H1 (cell line): ENCODE data around the gene TNNT3. TPM values are rescaled to one million over a fixed set of nuclear protein-coding genes. Genes with fewer than 3 reads are reported as not detected.

Source experiments
- CTCF ChIA-PET: fragments of 300-600 bp; sonication (Branson Sonifier 250); formaldehyde crosslinking; loops from one replicate; lab custom pipeline; 2021; ENCODE audit not compliant: partially characterized antibody; lab: Charles Lee
- POLR2A ChIA-PET: fragments of 300-600 bp; sonication (Branson Sonifier 250); formaldehyde crosslinking; loops from one replicate; lab custom pipeline; 2021; ENCODE audit warnings: inconsistent platforms; ENCODE audit not compliant: partially characterized antibody; lab: Charles Lee
- DNase-seq, 2 experiments: peaks; one replicate each; pipeline versions ENCODE4 v3.0.0 to v3.0.0-alpha.2; 2010 to 2022; ENCODE audit warnings: low spot score in 2 of 2, low read depth in 1 of 2, mixed read lengths in 1 of 2
- FAIRE-seq: peaks from 2 replicates; lab custom pipeline; 2011; peaks lifted over from hg19 to GRCh38; lab: Jason Lieb, UNC
- H2AFZ ChIP-seq: 2 replicates; pipeline ENCODE4 v1.8.1; 2012; ENCODE audit warnings: low read length, inconsistent platforms
- H2AK5ac ChIP-seq: 2 replicates; pipeline ENCODE4 v1.6.1; 2013; ENCODE audit warnings: low read depth, low read length
- H2BK120ac ChIP-seq: replicated peaks from 2 replicates; pipeline ENCODE3; 2013; ENCODE audit warnings: low read depth, low read length, inconsistent platforms
- H2BK12ac ChIP-seq: 2 replicates; pipeline ENCODE4 v1.6.1; 2013; ENCODE audit warnings: low read depth, low read length
- H2BK15ac ChIP-seq: 2 replicates; pipeline ENCODE4 v1.6.1; 2013; ENCODE audit warnings: low read length
- H2BK20ac ChIP-seq: 2 replicates; pipeline ENCODE4 v1.6.1; 2013; ENCODE audit warnings: low read length
- H2BK5ac ChIP-seq: 2 replicates; pipeline ENCODE4 v1.6.1; 2013; ENCODE audit warnings: low read depth, low read length
- H3K14ac ChIP-seq: 2 replicates; pipeline ENCODE4 v1.6.1; 2013; ENCODE audit warnings: inconsistent platforms; ENCODE audit not compliant: insufficient read length
- H3K18ac ChIP-seq: 2 replicates; pipeline ENCODE4 v1.6.1; 2013; ENCODE audit warnings: low read length; ENCODE audit errors: extremely low read depth
- H3K23ac ChIP-seq: 2 replicates; pipeline ENCODE4 v1.6.1; 2013; ENCODE audit warnings: inconsistent platforms; ENCODE audit not compliant: insufficient read length
- H3K23me2 ChIP-seq: 2 replicates; pipeline ENCODE4 v1.6.1; 2013; ENCODE audit warnings: low read depth, low read length
- H3K27ac ChIP-seq: 2 replicates; pipeline ENCODE4 v1.6.1; 2011; ENCODE audit warnings: low read depth, low read length, inconsistent platforms
- H3K27me3 ChIP-seq, 4 experiments: replicated peaks in 1 of 4; 1 replicate in 1 of 4; 2 replicates in 3 of 4; pipeline versions ENCODE4 v1.6.1 to v1.8.1; 2011 to 2013; ENCODE audit warnings: low read length in 3 of 4, mild to moderate bottlenecking in 3 of 4, inconsistent platforms in 2 of 4, mixed read lengths in 2 of 4, moderate library complexity in 1 of 4; ENCODE audit not compliant: control insufficient read depth in 3 of 4, insufficient read depth in 3 of 4; ENCODE audit errors: extremely low read depth in 1 of 4
- H3K36me3 ChIP-seq, 4 experiments: 2 replicates each; pipeline versions ENCODE4 v1.6.1 to v1.8.1; 2011 to 2013; ENCODE audit warnings: mild to moderate bottlenecking in 4 of 4, low read length in 3 of 4, moderate library complexity in 2 of 4, control low read depth in 1 of 4, inconsistent platforms in 1 of 4; ENCODE audit not compliant: insufficient read depth in 4 of 4, control insufficient read depth in 2 of 4
- H3K4ac ChIP-seq: replicated peaks from 2 replicates; pipeline ENCODE3; 2013; ENCODE audit warnings: low read length, low read depth, mixed read lengths, inconsistent platforms; ENCODE audit not compliant: insufficient read length
- H3K4me1 ChIP-seq, 4 experiments: replicated peaks in 1 of 4; 1 replicate in 1 of 4; 2 replicates in 3 of 4; pipeline versions ENCODE4 v1.6.1 to v1.8.1; 2011 to 2013; ENCODE audit warnings: low read length in 3 of 4, inconsistent platforms in 2 of 4, mixed read lengths in 1 of 4; ENCODE audit not compliant: insufficient read depth in 4 of 4, control insufficient read depth in 3 of 4
- H3K4me2 ChIP-seq, 2 experiments: 2 replicates each; pipeline versions ENCODE4 v1.6.1 to v1.8.1; 2011 to 2013; ENCODE audit warnings: low read depth in 2 of 2, low read length in 2 of 2, control low read depth in 1 of 2, inconsistent platforms in 1 of 2, mild to moderate bottlenecking in 1 of 2; ENCODE audit not compliant: insufficient read depth in 1 of 2
- H3K4me3 ChIP-seq, 4 experiments: fragments of 200-600, 300-600 bp in 1 of 4; sonication (generic), shearing (Covaris generic), sonication (Bioruptor Twin) in 1 of 4; 2 replicates each; pipeline versions ENCODE4 v1.5.1 to v1.8.1; 2011 to 2016; ENCODE audit warnings: low read length in 4 of 4, low read depth in 3 of 4, control low read depth in 2 of 4, inconsistent platforms in 2 of 4, mild to moderate bottlenecking in 2 of 4, mixed read lengths in 1 of 4, moderate library complexity in 1 of 4; ENCODE audit not compliant: insufficient read depth in 2 of 4; ENCODE audit errors: extremely low read depth in 1 of 4
- H3K56ac ChIP-seq: replicated peaks from 2 replicates; pipeline ENCODE3; 2013; ENCODE audit warnings: low read depth, mild to moderate bottlenecking, mixed read lengths, low read length, inconsistent platforms; ENCODE audit not compliant: insufficient read length
- H3K79me1 ChIP-seq: 2 replicates; pipeline ENCODE4 v1.6.1; 2013; ENCODE audit warnings: low read depth, low read length, control low read depth
- H3K79me2 ChIP-seq, 2 experiments: 2 replicates each; pipeline versions ENCODE4 v1.6.1 to v1.8.1; 2012 to 2013; ENCODE audit warnings: low read length in 2 of 2, mild to moderate bottlenecking in 2 of 2, inconsistent platforms in 1 of 2; ENCODE audit not compliant: insufficient read depth in 2 of 2, control insufficient read depth in 1 of 2
- H3K9ac ChIP-seq, 4 experiments: replicated peaks in 1 of 4; 1 replicate in 1 of 4; 2 replicates in 3 of 4; pipeline versions ENCODE4 v1.6.1 to v1.8.1; 2011 to 2013; ENCODE audit warnings: low read depth in 3 of 4, low read length in 3 of 4, control low read depth in 2 of 4, mild to moderate bottlenecking in 2 of 4, moderate library complexity in 2 of 4, inconsistent platforms in 1 of 4; ENCODE audit errors: extremely low read depth in 1 of 4
- H3K9me3 ChIP-seq, 2 experiments: 2 replicates each; pipeline versions ENCODE4 v1.6.1 to v1.8.1; 2012 to 2013; ENCODE audit warnings: mild to moderate bottlenecking in 2 of 2, moderate library complexity in 2 of 2, control low read depth in 1 of 2, inconsistent platforms in 1 of 2, low read depth in 1 of 2, low read length in 1 of 2, mixed read lengths in 1 of 2; ENCODE audit not compliant: insufficient read depth in 2 of 2
- H4K20me1 ChIP-seq, 2 experiments: replicated peaks in 1 of 2; 2 replicates each; pipeline versions ENCODE3 to v1.8.1; 2011 to 2013; ENCODE audit warnings: inconsistent platforms in 2 of 2, low read length in 2 of 2, mild to moderate bottlenecking in 1 of 2; ENCODE audit not compliant: insufficient read depth in 2 of 2, control insufficient read depth in 1 of 2
- H4K5ac ChIP-seq: 2 replicates; pipeline ENCODE4 v1.6.1; 2013; ENCODE audit warnings: low read length, low read depth, mixed read lengths, inconsistent platforms; ENCODE audit not compliant: insufficient read length
- H4K8ac ChIP-seq: 2 replicates; pipeline ENCODE4 v1.8.0; 2013; ENCODE audit warnings: mild to moderate bottlenecking, moderate library complexity, low read length, inconsistent platforms; ENCODE audit not compliant: insufficient read depth; ENCODE audit errors: extremely low read depth
- H4K91ac ChIP-seq: replicated peaks from 2 replicates; pipeline ENCODE3; 2013; ENCODE audit warnings: low read length, mixed read lengths, inconsistent platforms; ENCODE audit not compliant: insufficient read length
- CHD1 ChIP-seq: IDR thresholded peaks from 2 replicates; pipeline ENCODE4 v1.6.1; 2012; ENCODE audit warnings: low read depth, low read length, improper control_type of control experiment
- POLR2A ChIP-seq, 2 experiments: IDR thresholded peaks; 1 replicate in 1 of 2; 2 replicates in 1 of 2; pipeline ENCODE4 v1.6.1; 2011; ENCODE audit warnings: low read depth in 2 of 2, low read length in 2 of 2, mild to moderate bottlenecking in 2 of 2; ENCODE audit errors: control extremely low read depth in 1 of 2
- SP1 ChIP-seq: IDR thresholded peaks from 2 replicates; pipeline ENCODE4 v1.6.1; 2011; ENCODE audit warnings: low read depth, low read length
- WGBS, 2 experiments: shearing (Covaris generic) in 1 of 2; methylation state at CpG; one replicate each; pipeline versions ENCODE4 v1.1.6 to v1.1.7; 2013 to 2015; ENCODE audit warnings: low lambda C conversion rate in 2 of 2, mixed read lengths in 2 of 2, inconsistent platforms in 1 of 2, low coverage in 1 of 2, missing lambda C conversion rate in 1 of 2; ENCODE audit not compliant: insufficient replicate concordance in 2 of 2, insufficient coverage in 1 of 2, insufficient read length in 1 of 2; ENCODE audit errors: extremely low coverage in 1 of 2, missing lambda C conversion rate in 1 of 2; 5-methylcytosine and 5-hydroxymethylcytosine counted together
- polyA plus RNA-seq, 7 experiments: library from polyadenylated mRNA; depleted of rRNA in 3 of 7; stranded (reverse) in 5 of 7; unstranded in 2 of 7; fragments of >200 nt in 5 of 7; fragments of 200-250 nt in 2 of 7; gene quantifications; 1 replicate in 5 of 7; 2 replicates in 1 of 7; 4 replicates in 1 of 7; pipeline versions ENCODE4 v1.2.1 to v1.2.3, GENCODE V29; 2011 to 2013; ENCODE audit warnings: missing spikeins in 2 of 7, mixed read lengths in 2 of 7
- total RNA-seq: library from RNA; stranded (reverse); fragmentation: NEBNext Ultra II Directional; extraction: Animal tissue kit (Norgen Biotek cat#: 25700); gene quantifications from 2 replicates; pipeline ENCODE4 v1.2.1, GENCODE V29; 2021

The TNNT3 gene
- total and polyA plus RNA-seq, 2 of the 8 experiments (the other 6 are each of a cell fraction or from before 2014, with no cell fraction given) = not detected

DNA sequence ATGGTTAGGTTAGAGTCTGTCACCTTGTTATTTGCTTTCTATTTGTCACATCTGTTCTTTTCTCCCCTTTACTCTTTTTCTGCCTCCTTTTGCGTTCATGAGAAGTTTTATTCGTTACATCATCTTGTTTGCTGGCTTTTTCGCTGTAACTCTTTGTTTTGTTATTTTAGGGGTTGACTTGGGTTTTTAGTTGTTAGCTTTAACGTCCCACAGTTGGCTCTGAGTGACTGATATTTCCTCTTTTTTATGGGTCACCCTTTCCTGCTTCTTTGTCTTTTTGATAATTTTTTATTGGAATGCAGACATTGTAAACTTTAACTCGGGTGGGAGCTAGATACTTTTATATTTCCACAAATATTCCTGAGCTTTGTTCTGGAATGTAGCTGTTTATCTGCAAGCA lies 13.3 kb upstream of the TNNT3 start:
- H2BK120ac ChIP-seq = no peak overlapping the region
- no peak overlapping the region for H3K56ac ChIP-seq
- H2AK5ac ChIP-seq = no peak overlapping the region
- H4K91ac ChIP-seq = no peak overlapping the region
- 0 out of 2 replicates have a peak overlapping the region, but pooled peaks have one; percentile 81 for H2BK15ac ChIP-seq
- H3K23ac ChIP-seq = no peak overlapping the region
- no peaks in the 10 kb centered on the region for H3K79me2 ChIP-seq
- WGBS, 2 experiments = 78% methylated on average over 5 of the region's 5 CpGs; no CpG with 5 or more reads in 1 of the 2 experiments
- no peaks in the 10 kb centered on the region for H3K9me3 ChIP-seq
- H4K8ac ChIP-seq = no peak overlapping the region
- H3K79me1 ChIP-seq = no peaks in the 10 kb centered on the region
- no peak overlapping the region for H3K4ac ChIP-seq
- FAIRE-seq (no peak), DNase-seq (no peak)
- H3K27me3 ChIP-seq = peaks cover 0 to 3% (median 2%) of the 10 kb centered on the region in 4 experiments; a peak in 1 of 7 replicates
- no peak overlapping the region for H3K14ac ChIP-seq
- no peaks in the 10 kb centered on the region for H3K23me2 ChIP-seq
- no peak overlapping the region; the same call in 1 of the 2 replicates for H3K18ac ChIP-seq
- ChIA-PET CTCF (interaction anchor here (0.9 to 4.1 kb wide), 15 partner anchors 8 to 260 kb away, joined by 3 to 28 read pairs (median 6); partner anchors contain the start of gene MRPL23), POLR2A (no interaction called here)
- H3K27ac ChIP-seq = no peak overlapping the region
- H4K5ac ChIP-seq = no peak overlapping the region
- H3K9ac ChIP-seq = no peak overlapping the region
- no peak overlapping the region; the same call in 1 of the 2 replicates for H2BK20ac ChIP-seq
- no peaks in the 10 kb centered on the region for H4K20me1 ChIP-seq
- no peaks in the 10 kb centered on the region for H3K36me3 ChIP-seq
- no peak overlapping the region for H3K4me2 ChIP-seq
- TF ChIP-seq POLR2A (IDR thresholded peaks at IDR 0.05; ENCODE audit: control extremely low read depth in 1 of 2, low read depth in 2 of 2, low read length in 2 of 2) (no peak), SP1 (no peak), CHD1 (no peak)
- peak overlapping the region; percentile 60; the same call in 1 of the 2 replicates for H2BK5ac ChIP-seq
- 0 out of 2 replicates have a peak overlapping the region, but pooled peaks have one; percentile 70 for H2AFZ ChIP-seq
- peak overlapping the region; percentile 75; the same call in 1 of the 2 replicates for H2BK12ac ChIP-seq
- no peak overlapping the region for H3K4me3 ChIP-seq
- peaks cover 2 to 10% (median 6%) of the 10 kb centered on the region in 4 experiments; a peak in 6 of 7 replicates for H3K4me1 ChIP-seq
